Cardiac muscle cell (in vitro differentiated cells and primary cell): ENCODE measurements around the gene KCNK6. TPM values are rescaled to one million over a fixed set of nuclear protein-coding genes. Genes with fewer than 3 reads are reported as not detected.

Experiments
- DNase-seq, 2 donors: peaks; one replicate each; pipeline versions ENCODE4 v3.0.0 to v3.0.0-alpha.2; 2010 to 2017; ENCODE audit warnings: low read depth in 1 of 2, low spot score in 1 of 2
- H3K27ac ChIP-seq: fragments of 200-600 bp; sonication (generic); 2 replicates; pipeline ENCODE4 v1.5.1; 2016
- H3K27me3 ChIP-seq: fragments of 200-600 bp; sonication (generic); 2 replicates; pipeline ENCODE4 v1.6.0; 2016; ENCODE audit warnings: control low read depth
- H3K36me3 ChIP-seq: fragments of 200-600 bp; sonication (generic); 2 replicates; pipeline ENCODE4 v1.5.1; 2016; ENCODE audit warnings: control low read depth
- H3K4me1 ChIP-seq: fragments of 200-600 bp; sonication (generic); 2 replicates; pipeline ENCODE4 v1.8.1; 2017; ENCODE audit warnings: low read depth, mild to moderate bottlenecking, mixed run types
- H3K4me3 ChIP-seq: fragments of 200-600 bp; sonication (generic); 2 replicates; pipeline ENCODE4 v1.5.1; 2016; ENCODE audit warnings: mild to moderate bottlenecking
- H3K9me3 ChIP-seq: fragments of 200-600 bp; sonication (generic); 2 replicates; pipeline ENCODE4 v1.5.1; 2017; ENCODE audit warnings: low read depth, mild to moderate bottlenecking, control low read depth
- polyA plus RNA-seq: library from polyadenylated mRNA; unstranded; fragments of >200 nt; fragmentation: Nextera tagmentation; extraction: Ambion mirVana; gene quantifications from 2 replicates; pipeline ENCODE4 v1.2.1, GENCODE V29; 2016
- total RNA-seq: library from RNA; depleted of rRNA; stranded (reverse); fragments of >200 nt; gene quantifications from 2 replicates; pipeline ENCODE4 v1.2.3, GENCODE V29; 2016
- TF ChIP-seq, protein P1 (sequence below): IDR thresholded peaks from 2 replicates; pipeline ENCODE4 v1.5.1; 2012; ENCODE audit warnings: low read depth, mild to moderate bottlenecking, low read length

KCNK6 gene
- total and polyA plus RNA-seq, 2 experiments from 2014 or later, result 1.5 to 1.8 TPM

DNA sequence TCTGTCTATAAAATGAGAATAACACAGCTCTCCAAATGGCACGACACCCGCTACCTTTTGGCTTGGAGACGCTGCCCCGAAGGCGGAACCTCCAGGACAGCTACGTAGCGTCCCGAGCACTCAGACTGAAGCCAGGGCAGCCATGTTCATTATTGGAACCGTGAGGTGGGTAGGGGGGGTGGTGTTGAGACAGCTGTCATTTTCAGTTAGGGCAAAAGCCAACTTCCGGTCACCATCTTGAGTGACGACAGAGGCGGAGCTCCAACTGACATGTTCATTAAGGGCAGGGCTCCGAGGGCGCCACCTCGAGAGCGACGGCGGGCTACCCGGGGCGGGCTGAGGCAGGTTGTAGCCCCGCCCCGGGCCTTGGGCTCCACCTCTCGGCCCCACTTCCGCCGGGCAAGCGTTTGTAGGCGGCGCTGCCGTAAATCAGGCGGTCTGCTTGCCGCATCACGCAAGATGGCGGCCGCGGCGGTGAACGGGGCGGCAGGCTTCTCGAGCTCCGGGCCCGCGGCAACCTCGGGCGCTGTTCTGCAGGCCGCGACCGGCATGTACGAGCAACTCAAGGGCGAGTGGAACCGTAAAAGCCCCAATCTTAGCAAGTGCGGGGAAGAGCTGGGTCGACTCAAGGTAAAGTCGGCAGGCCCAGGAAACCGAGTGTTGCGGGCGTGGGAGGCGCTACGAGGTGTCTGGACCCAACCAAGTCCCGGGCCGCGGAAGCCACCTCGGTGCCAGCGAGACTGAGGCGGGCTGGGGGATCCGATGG, 54.9 kb downstream of the KCNK6 start, which contains the start of gene PSMD8:
PSMD8 (plus strand) TSS at position 240 of the 766 bp plus-strand sequence; CDS start at position 271, 31 bp downstream.
- peak; percentile 99 for DNase-seq
- peaks cover 10% of the 10 kb centered on the region for H3K27me3 ChIP-seq
- H3K27ac ChIP-seq, result peak within 1 kb of the TSS; percentile 96
- peak within 1 kb of the TSS; percentile 81 for H3K4me3 ChIP-seq
- H3K9me3 ChIP-seq, result no peaks in the 10 kb centered on the region
- no peaks in the 10 kb centered on the region for H3K4me1 ChIP-seq
- peaks cover 2% of the 10 kb centered on the region for H3K36me3 ChIP-seq
- TF ChIP-seq, protein P1, sequence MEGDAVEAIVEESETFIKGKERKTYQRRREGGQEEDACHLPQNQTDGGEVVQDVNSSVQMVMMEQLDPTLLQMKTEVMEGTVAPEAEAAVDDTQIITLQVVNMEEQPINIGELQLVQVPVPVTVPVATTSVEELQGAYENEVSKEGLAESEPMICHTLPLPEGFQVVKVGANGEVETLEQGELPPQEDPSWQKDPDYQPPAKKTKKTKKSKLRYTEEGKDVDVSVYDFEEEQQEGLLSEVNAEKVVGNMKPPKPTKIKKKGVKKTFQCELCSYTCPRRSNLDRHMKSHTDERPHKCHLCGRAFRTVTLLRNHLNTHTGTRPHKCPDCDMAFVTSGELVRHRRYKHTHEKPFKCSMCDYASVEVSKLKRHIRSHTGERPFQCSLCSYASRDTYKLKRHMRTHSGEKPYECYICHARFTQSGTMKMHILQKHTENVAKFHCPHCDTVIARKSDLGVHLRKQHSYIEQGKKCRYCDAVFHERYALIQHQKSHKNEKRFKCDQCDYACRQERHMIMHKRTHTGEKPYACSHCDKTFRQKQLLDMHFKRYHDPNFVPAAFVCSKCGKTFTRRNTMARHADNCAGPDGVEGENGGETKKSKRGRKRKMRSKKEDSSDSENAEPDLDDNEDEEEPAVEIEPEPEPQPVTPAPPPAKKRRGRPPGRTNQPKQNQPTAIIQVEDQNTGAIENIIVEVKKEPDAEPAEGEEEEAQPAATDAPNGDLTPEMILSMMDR, result peak; percentile 25

DNA sequence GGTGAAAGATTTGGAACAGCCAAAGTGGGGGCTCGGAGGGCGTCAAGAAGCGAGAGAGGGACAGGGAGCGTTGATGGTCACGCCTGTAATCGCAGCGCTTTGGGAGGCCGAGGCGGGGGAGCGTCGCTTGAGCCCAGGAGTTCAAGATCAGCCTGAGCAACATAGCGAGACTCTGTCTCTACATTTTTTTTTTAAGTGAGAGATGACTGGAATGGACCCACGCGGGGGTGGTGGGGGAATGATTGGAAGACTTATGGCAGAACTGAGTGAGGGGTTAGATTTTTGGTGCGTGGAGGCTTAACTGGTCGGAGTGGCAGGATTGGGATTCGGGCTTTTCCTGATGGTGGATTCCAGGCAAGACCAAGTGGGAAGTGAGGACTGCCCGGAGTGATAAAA, 55.5 kb downstream of the KCNK6 start:
- DNase-seq, result no peak
- no peaks in the 10 kb centered on the region for H3K9me3 ChIP-seq
- H3K36me3 ChIP-seq, result peaks cover 2% of the 10 kb centered on the region
- TF ChIP-seq, protein P1, result no peak
- H3K4me3 ChIP-seq, result peak overlapping the region; percentile 81
- no peaks in the 10 kb centered on the region for H3K4me1 ChIP-seq
- H3K27ac ChIP-seq, result peak overlapping the region; percentile 96
- peaks cover 4% of the 10 kb centered on the region for H3K27me3 ChIP-seq

DNA sequence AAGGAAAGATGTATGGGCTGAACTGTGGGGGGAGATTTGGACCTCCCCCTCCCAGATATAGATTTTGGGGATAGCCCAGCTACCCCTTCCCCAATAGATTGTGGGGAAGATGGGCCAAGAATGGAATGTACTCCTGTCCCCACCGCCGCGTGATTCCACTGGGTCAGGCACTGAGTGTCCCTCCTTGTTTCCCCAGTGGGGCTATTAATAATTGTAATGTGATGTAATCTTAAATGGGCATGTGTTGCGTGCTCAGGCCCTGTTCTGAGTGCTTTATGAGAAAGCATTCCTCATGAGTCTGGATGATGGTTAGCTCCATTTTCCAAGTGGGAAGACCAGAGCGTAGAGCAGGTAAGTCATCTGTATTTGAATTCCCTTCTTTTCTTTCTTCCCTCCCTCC, 56.1 kb downstream of the KCNK6 start:
- no peak overlapping the region for H3K27ac ChIP-seq

DNA sequence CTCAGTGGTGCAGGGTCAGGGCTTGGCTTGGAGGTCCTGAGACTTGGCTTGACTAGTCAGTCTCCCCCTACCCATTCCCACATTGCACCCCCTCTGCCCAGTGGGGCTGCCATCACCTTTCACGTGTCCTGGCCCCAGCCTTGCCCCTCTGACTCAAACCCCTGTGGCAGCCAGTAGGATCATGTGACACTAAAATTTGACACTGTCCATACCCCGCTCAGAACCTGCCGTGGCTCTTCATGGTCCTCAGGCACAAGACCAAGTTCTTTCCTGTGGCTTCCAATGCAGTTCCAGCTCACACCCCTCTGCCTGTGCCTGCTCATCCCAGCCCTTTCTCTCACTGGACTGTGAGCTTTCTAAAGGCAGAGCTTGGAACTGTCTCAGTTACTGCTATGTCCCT, 56.9 kb downstream of the KCNK6 start:
- TF ChIP-seq, protein P1, result no peak
- Histone ChIP-seq H3K27ac (no peak overlapping the region), H3K4me3 (no peak overlapping the region), H3K9me3 (no peaks in the 10 kb centered on the region), H3K4me1 (no peaks in the 10 kb centered on the region), H3K36me3 (peaks cover 11% of the 10 kb centered on the region), H3K27me3 (peaks cover 3% of the 10 kb centered on the region)
- no peak for DNase-seq

More for the DNA sequence above, 56.1 kb downstream of the KCNK6 start:
- Histone ChIP-seq H3K36me3 (peaks cover 3% of the 10 kb centered on the region), H3K4me1 (no peaks in the 10 kb centered on the region), H3K4me3 (peak overlapping the region; percentile 81), H3K27me3 (peaks cover 3% of the 10 kb centered on the region), H3K9me3 (no peaks in the 10 kb centered on the region)
- TF ChIP-seq, protein P1, result no peak
- no peak for DNase-seq

DNA sequence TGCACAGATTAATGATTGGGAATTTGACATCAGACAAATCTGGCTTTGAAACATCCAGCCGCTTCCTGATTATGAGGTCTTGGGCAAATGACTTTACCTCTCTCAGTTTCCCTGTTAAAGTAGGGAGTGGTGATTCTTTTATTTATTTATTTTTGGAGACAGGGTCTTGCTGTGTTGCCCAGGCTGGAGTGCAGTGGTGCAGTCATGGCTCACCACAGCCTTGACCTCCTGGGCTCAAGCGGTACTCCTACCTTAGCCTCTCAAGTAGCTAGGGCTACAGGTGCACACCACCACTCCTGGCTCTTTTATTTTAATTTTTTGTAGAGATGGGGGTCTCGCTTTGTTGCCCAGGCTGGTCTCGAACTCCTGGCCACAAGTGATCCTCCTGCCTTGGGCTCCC, 57.4 kb downstream of the KCNK6 start:
- Histone ChIP-seq H3K27ac (no peak overlapping the region), H3K36me3 (peaks cover 16% of the 10 kb centered on the region), H3K4me3 (no peak overlapping the region), H3K27me3 (peaks cover 1% of the 10 kb centered on the region), H3K4me1 (no peaks in the 10 kb centered on the region), H3K9me3 (no peaks in the 10 kb centered on the region)
- TF ChIP-seq, protein P1, result no peak
- no peak for DNase-seq
